GM21717 (cell line): ENCODE measurements around the gene GXYLT2.
A peak's percentile ranks its signal among the peaks of the same experiment; 100 is the strongest.
"Not testable (repeated sequence)": the region's sequence is repeated elsewhere in the genome, so short reads cannot be mapped to it uniquely, and the experiment has no call there.

Source experiments
- ATAC-seq: cut with Tn5 transposase; IDR thresholded peaks from one replicate; pipeline ENCODE4 v1.9.1; 2021; ENCODE audit warnings: mild to moderate bottlenecking, moderate library complexity; ENCODE audit not compliant: unreplicated experiment

Gene GXYLT2

GRCh38 chr3:72972706-72973030, 84.8 kb downstream of the GXYLT2 start:
- no peak for ATAC-seq

DNA sequence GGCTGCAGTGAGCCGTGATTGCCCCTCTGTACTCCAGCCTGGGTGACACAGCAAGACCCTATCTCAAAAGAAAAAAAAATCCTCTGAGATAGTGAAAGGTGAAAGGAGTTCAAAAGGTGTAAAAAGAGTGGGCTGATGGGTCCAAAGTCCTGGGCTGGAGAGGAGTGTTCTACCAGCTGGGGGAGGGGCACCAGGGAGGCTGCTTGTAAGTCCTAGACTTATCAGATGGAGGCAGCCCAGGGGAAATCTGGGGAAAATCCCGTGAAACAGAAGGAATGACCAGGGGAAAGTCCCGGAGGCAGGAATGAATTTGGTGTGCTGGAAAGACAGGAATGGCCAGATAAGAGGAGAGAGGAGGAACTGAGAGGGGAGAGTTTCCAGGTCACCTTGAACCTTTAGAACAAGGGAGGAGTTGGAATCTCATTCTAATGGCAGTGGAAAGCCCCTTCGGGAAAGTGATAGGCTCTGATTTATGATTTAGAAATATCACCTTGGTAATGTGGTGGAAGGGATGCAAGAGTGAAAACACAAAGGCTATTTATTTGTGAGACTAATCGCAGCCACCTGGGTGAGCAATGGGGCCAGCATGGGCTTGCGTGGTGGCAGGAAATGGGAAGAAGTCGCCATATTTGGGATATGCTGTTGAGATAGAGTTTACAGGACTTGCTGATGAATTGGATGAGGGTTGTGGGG, 85.3 kb downstream of the GXYLT2 start:
- no peak for ATAC-seq

- ATAC-seq = no peak
Measured at GRCh38 chr3:72973786-72974185, 85.9 kb downstream of the GXYLT2 start.

GRCh38 chr3:72974956-72975355, 87.1 kb downstream of the GXYLT2 start:
- ATAC-seq = no peak

DNA sequence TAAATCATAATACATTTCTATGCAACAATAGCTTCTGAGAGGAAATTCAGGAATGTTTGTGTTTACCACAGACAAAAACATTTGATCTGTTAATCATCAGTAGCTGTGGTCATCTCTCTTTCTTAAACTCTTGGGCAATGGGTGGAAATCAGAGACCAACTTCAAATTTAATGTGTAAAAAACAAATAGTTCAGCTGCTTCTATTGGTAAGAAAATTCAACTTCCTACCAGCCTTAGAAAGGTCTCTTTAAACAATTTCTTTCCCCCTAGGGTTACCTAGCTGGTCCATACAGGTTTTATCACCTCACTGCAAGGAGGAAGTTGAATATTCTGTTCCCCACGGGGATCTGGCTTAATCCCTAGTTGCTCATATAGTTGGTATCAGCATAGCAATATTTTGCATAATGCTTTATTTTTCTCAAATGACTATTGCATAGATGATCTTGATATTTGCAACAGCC, 88.5 kb downstream of the GXYLT2 start:
- no peak for ATAC-seq

DNA sequence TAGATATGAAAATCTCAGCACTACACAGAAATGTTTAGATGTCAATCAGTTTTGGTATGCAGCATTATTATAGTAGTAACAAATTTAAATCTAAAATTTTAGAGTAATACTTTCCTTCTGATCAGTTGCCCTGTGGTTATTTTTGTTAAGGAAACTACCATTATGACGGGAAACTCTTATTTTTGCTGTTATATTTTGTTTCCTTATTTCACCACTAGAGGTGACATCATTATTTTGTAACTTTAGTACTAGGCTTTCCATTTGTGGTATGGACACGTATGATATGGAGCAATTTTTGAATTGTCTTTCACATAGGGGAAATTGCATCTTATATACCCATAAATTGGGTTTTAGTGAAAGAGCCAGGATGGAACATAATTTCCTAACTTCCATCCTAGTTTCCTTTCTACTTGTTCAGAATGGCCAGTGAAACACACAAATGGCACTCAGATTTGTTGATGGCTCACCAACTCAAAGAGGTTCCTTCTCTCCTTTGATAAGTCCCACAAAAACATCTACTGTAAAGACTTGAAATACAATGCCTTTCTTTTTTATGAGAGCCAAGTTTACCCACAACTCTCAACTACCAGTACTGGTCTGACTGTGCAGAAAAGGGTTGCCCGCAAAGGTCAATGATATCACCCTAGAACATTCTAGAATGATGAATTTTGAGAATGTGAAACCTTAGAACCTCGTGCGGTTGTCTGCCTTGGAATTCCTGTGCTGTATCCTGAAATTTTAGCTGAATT, 89.4 kb downstream of the GXYLT2 start:
- peak; percentile 46 for ATAC-seq

DNA sequence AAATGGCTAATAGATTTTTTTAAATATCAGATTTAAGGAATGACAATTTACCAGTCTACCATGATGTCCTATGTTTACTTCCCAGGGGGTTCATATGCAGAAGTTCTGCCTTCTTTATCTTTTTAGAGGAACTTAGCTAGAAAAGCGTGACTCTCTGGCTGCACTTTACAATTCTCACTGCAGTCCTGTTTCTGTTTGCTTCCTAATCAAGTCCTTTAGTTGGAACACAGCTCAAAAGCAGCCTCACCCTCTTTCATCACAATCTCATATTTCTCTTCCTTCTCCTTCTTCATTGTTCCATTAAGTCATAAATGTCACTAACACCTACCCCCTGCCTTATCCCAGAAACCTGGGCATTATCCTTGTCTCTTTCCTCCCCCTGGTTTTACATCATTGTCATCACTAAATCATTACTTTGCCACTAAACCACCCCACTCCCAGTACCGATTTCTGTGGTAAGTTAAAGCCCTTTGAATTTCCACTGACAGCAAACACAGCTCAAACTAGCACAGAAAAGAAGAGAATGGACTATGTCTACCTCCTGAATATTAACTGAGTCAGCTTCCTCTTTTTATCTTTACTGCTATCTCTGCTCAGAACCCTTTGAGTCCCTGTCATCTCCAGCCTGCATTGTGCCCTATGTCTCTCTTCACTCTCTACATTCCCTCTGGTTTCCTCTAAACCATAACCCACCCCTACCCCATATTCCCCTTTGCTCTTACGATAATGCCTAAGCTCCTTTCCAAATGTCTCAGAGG, 94.9 kb downstream of the GXYLT2 start:
- no peak for ATAC-seq

GRCh38 chr3:72985576-72985975, 97.7 kb downstream of the GXYLT2 start:
- no peak for ATAC-seq

- no peak for ATAC-seq
Measured at GRCh38 chr3:72990701-72991395, 103.0 kb downstream of the GXYLT2 start.

GRCh38 chr3:72991522-72991921, 103.7 kb downstream of the GXYLT2 start:
- no peak for ATAC-seq

DNA sequence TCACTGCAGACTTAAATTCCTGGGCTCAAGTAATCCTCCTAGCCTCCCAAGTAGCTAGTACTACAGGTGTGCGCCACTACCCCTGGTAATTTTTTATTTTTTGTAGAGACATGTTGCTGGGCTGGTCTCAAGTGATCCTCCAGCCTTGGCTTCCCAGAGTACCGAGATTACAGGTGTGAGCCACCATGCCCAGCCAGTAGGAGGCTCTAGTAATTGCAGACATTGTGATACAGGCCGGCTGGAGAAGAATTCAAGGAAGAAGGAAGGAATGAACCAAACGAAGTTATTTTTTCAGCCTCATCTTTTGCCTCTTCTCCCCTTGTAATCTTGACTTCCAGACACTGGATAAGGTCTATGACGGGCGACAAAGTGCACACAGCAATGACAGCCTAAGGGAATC, 105.5 kb downstream of the GXYLT2 start:
- no peak for ATAC-seq

DNA sequence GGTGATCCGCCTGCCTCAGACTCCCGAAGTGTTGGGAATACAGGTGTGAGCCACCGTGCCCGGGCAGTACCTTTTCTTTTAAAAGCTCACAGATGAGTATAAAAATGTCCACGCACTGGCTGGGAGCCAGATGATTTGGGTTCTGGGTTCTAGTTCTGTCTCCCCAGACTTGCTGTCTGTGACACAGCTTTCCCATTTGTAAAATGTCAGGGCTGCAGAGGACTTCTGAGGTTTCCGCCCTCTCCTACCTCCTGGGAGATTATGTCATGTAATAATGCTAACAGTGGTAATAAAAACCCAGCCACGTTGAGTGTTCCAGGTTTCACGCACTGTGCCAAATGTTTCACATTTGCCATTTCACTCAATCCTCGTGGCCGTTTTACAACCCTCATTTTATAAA, 107.5 kb downstream of the GXYLT2 start:
- no peak for ATAC-seq

- ATAC-seq = no peak
Measured at GRCh38 chr3:72996121-72996472, 108.3 kb downstream of the GXYLT2 start.

- ATAC-seq = peak; percentile 89
Measured at GRCh38 chr3:72996473-72997333, 108.9 kb downstream of the GXYLT2 start, which contains the start of gene PPP4R2. TSS of gene PPP4R2 (plus strand) at chr3:72996811. CDS start at chr3:72997038, 227 bp downstream.

DNA sequence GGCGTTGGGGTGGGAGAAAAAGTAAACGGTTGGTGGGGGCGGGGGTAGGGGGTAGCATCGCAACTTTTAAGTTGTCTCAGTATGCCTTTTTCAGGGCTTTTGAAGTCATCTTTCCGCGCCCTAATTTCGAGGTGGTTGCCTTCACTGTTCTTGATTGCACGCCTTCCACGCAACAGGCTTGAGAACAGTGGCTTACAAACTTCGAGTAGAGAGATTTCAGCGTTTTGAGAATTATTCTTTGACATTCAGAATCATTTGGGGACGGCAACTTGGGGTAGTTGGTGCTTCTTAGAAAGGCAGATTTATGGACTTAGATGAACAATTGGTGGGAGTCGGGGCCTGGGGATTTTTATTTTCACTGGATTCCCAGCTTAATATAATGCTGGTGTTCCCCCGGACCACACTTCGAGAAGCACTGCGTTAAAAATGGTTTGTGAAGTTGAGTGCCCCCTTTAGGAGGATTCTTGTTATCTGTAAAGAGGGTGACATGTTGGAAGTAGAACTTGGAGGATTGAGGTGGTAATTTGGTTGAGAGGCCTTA, 109.6 kb downstream of the GXYLT2 start:
- no peak for ATAC-seq

GRCh38 chr3:72998466-72998865, 110.6 kb downstream of the GXYLT2 start:
- no peak for ATAC-seq

GRCh38 chr3:72999951-73000350, 112.1 kb downstream of the GXYLT2 start:
- no peak for ATAC-seq

GRCh38 chr3:73003050-73003449, 115.2 kb downstream of the GXYLT2 start:
- ATAC-seq = not testable (repeated sequence)

DNA sequence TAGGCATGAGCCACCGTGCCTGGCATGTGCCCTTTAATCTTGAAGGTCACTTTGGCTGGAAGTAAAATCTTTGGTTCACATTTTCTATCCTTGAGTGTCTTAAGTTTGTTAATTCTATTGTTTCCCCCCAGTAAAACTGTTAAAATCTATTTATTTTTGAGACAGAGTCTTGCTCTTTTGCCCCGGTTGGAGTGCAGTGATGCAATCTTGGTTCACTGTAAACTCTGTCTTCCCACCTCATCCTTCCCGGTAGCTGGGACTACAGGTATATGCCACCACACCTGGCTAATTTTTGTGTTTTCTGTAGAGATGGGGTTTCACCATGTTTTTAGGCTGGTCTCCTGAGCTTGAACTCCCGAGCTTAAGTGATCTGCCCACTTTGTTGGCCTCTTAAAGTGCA, 116.5 kb downstream of the GXYLT2 start:
- ATAC-seq = no peak
